HG03097 (cell line): ENCODE data around the gene PAWR.
"Not testable (repeated sequence)": the region's sequence is repeated elsewhere in the genome, so short reads cannot be mapped to it uniquely, and the experiment has no call there.

Experiments
- ATAC-seq: cut with Tn5 transposase; IDR thresholded peaks from one replicate; pipeline ENCODE4 v1.9.1; 2021; ENCODE audit not compliant: unreplicated experiment, low FRiP score

PAWR gene

DNA sequence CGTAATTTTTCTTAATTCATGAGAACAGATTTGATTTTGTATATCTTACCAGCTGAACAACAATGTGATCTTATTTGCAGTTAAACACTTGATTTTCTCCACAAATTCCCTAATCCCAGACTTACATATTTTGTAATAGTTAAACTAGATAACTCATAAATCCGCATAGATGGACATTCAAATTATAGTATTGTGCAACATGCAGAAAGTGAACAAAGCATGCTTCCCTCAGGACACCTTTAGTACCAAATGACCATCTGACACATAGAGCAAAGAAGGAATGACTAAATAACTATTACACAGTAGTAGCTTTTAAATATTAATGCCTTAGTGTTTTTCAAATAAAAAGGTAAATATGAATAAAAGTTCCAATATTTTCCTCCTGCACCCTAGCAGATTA, 88.9 kb downstream of the PAWR start:
- no peak for ATAC-seq

DNA sequence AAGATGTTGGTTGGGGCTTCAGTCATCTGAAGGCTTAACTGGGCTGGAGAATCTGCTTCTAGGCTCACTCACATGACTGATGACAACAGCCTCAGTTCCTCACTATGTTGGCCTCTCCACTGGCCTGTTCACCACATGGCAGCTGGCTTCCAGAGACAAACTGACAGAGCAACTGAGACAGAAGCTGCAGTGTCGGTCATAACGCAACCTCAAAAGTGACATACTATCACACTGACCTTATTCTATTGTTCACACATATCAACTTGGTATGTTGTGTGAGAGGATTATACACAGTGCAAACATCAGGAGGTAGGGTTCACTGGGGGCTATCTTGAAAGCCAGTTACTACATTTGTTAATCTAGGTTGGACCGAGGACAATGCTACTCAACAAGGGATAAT, 92.9 kb downstream of the PAWR start:
- no peak for ATAC-seq

DNA sequence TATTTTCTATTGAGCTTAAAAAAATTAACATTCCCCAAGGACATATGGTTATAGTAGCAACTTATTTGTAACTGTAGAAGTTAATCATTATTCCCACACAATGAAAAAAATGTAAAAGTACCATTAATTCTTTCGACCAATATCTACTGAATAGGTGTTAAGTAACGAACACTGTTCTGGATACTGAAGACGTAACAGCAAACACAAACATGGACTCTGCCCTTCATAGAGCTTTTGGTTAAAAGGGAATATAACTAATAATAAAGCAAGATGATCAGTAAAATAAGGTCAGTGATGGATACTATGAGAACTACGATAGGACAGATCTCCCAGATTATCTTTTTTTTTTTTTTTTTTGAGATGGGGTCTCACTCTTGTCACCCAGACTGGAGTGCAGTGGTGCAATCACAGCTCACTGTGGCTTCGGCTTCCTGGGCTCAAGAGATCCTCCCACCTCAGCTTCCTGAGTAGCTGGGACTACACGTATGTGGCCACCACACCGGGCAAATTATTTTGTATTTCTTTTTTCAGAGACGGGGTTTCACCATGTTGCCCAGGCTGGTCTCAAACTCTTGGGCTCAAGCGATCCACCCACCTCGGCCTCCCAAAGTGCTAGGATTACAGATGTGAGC, 93.9 kb downstream of the PAWR start:
- ATAC-seq = no peak

DNA sequence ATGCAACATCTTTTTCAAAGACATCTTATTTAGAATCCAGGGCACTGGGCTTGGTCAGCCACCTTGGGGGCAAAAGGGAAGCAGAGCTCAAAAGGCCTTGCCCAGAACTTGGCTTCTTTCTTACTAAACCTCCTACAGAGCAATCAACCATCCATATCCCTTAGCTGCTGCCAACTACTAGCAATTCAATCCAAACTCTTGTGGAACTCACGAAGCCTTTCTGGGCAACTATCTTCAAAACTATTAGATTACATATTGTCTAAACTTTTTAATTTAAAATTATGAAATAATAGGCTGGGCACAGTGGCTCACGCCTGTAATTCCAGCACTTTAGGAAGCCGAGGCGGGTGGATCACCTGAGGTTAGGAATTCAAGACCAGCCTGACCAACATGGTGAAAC, 95.5 kb downstream of the PAWR start:
- no peak for ATAC-seq

DNA sequence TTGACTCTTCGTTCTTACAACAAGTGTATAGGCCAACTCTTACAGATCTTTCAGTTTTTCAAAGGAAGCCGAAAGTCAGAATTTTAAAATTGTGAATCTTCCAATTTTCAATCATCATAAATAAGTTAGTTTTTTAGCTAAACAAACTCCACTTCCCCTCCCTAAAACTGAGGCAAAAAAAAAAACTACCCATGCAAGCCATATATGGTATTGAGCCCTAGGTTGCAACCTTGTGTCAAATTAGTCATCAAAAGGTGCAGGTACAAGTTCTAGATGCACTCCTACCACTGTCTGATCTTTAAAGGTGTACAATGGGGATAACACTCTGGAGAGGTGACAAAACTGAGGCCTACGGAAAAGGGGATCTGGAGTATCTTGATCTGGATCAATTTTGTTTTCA, 97.9 kb downstream of the PAWR start:
- no peak for ATAC-seq

DNA sequence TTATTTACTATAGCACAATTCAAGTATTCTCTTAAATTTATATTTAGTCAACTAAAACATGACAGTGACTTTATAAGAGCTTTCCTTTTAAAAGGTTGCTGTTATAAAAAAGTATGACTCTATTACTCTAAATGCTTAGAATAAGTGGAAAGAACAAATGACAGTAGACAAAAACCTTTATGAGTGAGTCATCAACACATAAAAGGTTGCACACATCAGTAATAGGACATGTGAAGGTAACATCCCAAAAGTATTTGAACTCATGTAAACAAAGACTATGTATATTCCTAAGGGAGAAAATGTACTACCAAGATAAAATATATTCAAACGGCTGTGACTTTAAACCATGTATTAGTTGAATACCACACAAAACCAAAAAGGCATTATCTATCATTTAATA, 98.8 kb downstream of the PAWR start:
- no peak for ATAC-seq

GRCh38 chr12:79590751-79591150, 100.0 kb downstream of the PAWR start:
- no peak for ATAC-seq

GRCh38 chr12:79587368-79587767, 103.4 kb downstream of the PAWR start:
- no peak for ATAC-seq

DNA sequence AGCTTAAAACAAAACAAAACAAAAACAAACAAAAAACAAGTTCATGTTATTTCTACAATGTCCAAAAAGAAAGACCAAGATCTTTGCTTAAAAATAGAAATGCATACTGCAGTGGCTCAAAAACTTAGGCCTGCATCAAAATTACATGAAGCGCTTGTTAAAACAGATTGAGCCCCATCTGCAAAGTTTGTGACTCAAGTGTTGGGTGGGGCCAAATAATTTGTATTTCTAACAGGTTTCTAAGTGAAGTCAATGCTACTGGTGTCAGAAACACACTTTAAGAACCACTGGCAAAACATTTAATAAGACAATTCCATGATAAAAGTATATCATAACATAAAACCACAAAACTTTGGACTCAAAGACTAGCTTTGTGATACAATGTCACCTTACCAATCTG, 105.6 kb downstream of the PAWR start:
- ATAC-seq = no peak

GRCh38 chr12:79573820-79574219, 116.9 kb downstream of the PAWR start:
- no peak for ATAC-seq

DNA sequence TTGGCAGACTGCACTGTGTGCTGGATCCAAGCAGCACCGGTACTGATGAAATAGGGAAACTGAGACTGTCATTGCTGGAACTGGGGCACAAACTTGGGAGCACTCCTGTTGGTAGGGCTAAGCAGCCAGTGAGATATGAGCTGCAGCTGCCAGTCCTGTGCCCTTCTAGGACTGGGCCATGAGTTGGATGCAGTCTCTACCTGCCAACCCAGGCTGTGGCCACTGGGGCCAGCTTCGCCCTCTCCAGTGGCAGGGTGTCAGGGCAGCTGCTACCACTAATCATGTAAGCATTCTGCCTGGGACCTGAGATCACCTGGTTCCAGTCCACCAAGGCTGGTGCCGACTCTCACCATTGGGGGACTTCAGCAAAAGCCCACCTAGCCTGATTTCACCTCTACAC, 121.1 kb downstream of the PAWR start:
- no peak for ATAC-seq

- ATAC-seq = no peak
Observed at GRCh38 chr12:79567175-79567563, 123.6 kb downstream of the PAWR start.

- no peak for ATAC-seq
Observed at GRCh38 chr12:79566452-79567174, 124.2 kb downstream of the PAWR start.

DNA sequence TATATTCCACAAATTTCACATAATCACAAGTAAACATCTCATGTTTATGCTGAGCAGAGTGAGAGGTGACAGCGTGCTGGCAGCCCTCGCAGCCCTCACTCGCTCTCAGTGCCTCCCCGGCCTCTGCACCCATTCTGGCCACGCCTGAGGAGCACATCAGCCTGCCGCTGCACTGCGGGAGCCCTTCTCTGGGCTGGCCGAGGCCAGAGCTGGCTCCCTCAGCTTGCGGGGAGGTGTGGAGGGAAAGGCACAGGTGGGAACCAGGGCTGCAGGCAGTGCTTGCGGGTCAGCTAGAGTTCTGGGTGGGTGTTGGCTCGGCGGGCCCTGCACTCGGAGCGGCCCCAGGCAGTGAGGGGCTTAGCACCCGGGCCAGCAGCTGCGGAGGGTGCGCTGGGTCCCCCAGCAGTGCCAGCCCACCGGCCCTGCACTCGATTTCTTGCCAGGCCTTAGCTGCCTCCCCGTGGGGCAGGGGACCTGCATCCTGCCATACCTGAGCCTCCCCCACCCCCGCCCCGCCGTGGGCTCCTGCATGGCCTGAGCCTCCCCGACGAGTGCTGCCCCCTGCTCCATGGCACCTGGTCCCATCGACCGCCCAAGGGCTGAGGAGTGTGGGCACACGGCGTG, 125.9 kb downstream of the PAWR start:
- ATAC-seq = not testable (repeated sequence)

- no peak for ATAC-seq
Observed at GRCh38 chr12:79563021-79563740, 127.6 kb downstream of the PAWR start.

DNA sequence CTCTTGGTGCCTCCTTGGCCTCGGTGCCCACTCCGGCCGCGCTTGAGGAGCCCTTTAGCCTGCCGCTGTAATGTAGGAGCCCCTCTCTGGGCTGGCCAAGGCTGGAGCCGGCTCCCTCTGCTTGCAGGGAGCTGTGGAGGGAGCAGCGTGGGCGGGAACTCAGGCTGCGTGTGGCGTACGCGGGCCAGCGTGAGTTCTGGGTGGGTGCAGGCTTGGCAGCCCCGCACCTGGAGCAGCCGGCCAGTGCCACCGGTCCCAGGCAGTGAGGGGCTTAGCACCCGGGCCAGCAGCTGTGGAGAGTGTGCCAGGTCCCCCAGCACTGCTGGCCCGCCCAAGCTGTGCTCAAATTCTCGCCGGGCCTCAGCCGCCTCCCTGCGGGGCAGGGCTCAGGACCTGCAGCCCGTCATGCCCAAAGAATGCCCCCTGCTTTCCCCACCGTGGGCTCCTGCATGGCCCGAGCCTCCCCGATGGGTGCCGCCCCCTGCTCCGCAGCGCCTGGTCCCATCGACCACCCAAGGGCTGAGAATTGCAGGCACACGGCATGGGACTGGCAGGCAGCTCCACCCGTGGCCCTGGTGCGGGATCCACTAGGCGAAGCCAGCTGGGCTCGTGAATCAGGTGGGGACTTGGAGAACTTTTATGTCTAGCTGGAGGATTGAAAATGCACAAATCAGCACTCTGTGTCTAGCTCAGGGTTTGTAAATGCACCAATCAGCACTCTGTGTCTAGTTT, 129.2 kb downstream of the PAWR start:
- no peak for ATAC-seq

DNA sequence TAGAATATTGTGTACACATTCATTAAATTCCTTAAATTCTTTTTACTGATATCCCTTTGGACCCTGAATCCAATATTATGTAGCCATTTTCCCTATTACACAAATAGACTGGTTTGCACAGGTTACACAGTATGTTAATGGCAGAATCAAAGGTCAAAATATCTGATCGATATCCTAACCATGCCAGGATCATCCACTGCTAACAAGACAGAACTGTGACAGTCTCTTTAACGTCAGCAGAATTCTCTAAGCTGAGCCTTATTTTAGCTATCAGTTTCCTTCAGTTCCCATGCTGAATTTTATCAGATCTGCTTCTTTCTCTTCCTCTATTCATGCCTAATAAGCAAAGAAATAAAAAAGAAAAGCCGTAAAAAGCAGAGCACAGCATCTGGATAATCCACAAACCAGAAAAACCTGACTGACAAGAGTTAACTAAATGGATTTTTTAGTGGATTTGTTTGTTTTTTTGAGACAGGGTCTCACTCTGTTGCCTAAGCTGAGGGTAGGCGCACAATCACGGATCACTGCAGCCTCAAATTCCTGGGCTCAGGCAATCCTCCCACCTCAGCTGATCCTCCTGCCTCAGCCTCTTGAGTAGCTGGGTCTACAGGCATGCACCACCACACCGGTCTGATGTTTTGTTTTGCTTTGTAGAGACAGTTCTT, 130.4 kb downstream of the PAWR start:
- no peak for ATAC-seq

DNA sequence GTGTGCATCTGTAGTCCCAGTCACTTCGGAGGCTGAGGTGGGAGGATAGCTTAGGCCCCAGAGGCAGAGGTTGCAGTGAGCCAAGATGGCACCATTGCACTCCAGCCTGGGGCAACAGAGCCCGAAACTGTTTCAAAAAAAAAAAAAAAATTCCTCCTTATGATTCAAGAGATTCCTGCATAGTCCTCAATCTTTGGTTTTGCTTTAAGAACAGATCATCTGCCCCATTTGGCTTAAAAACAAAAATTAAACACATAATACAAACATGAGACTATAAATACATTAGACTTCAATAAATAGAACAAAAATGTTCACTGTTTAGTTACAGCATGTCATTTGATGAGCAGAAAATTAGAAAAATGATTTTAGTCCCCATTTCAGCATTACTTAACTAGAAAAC, 131.2 kb downstream of the PAWR start:
- no peak for ATAC-seq

DNA sequence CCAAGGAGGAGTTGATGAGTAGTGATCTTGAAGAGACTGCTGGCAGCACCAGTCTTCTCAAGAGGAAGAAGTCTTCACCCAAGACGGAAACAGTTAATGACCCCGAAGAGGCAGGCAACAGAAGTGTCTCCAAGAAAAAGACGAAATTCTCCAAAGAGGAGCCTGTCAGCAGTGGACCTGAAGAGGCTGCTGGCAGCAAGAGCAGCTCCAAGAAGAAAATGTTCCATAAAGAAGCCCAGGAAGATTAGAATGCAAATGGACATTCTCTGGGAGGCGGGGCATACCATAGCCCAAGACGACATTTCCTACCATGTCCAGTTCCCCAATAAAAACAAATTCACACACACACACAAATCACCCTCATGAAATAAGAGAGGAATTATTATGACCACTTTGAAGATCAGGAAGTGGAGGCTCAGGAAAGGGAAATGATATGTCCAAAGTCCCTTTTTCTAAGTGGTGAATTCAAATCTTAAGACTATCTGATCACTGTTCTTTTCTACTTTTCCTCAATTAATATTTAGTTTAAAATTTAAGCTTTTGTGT, 131.8 kb downstream of the PAWR start:
- ATAC-seq = no peak

- no peak for ATAC-seq
Observed at GRCh38 chr12:79557690-79558315, 133.0 kb downstream of the PAWR start.
